Measurements from ENCODE around the gene ZNF43. TPM values are rescaled to one million over a fixed set of nuclear protein-coding genes. Genes with fewer than 3 reads are reported as not detected.

Gene ZNF43
- total and polyA plus RNA-seq, 9 donors, result 6.8 to 16.7 (median 12.0) TPM

DNA sequence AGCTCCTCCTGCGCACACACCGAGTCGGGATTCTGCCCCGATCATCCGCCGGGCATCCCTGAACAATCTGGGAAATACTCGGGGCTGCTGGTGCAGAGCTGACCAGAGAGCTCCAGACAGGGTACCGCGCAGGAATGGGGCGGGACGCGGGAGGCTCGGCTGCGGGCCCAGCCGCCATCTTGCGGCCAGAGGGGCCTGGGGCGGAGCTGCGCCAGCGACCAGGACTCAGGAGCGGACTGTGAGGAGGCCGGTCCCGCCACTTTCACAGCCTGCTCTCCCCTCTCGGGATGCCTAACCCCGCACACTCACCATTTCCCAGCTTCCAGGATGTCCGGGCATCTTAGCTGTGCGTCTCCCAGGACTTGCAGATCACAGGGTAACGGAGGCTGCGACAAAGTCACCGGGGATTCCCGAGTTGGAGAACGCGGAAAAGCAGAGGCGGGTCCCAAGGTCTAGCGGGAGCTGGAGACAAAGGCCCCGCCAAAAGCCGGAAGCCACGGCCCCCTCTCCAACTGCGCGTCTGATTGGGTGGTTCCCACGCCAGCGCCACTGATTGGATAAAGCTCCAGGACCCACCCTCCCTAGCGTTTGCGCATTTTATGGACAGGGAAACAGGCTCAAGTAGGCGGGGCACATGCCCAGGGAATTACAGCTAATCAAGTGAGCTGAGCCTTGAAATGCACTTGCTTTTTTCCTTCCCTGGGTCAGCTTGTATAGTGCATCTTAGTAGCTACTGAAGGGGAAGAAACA is 15.8 kb upstream of the ZNF43 start:
- no peaks in the 10 kb centered on the region for H3K9me3 ChIP-seq (replicated peaks; ENCODE audit: control insufficient read depth, low read depth, low read length)
- peak overlapping the region; percentile 97 for H3K27ac ChIP-seq (ENCODE audit: low read length)
- DNase-seq, result peak; percentile 99
- peak overlapping the region; percentile 84 for H3K4me3 ChIP-seq (ENCODE audit: low read length)
- H3K4me1 ChIP-seq (ENCODE audit: control insufficient read depth, insufficient read depth, low read length), result peaks cover 11% of the 10 kb centered on the region
- peaks cover 23% of the 10 kb centered on the region for H3K36me3 ChIP-seq (ENCODE audit: control insufficient read depth, insufficient read depth, low read length)
- 0% methylated on average over 42 of the region's 44 CpGs for WGBS (ENCODE audit: insufficient coverage)
- peaks cover 3% of the 10 kb centered on the region for H3K27me3 ChIP-seq (ENCODE audit: control insufficient read depth, insufficient read depth, low read length)

DNA sequence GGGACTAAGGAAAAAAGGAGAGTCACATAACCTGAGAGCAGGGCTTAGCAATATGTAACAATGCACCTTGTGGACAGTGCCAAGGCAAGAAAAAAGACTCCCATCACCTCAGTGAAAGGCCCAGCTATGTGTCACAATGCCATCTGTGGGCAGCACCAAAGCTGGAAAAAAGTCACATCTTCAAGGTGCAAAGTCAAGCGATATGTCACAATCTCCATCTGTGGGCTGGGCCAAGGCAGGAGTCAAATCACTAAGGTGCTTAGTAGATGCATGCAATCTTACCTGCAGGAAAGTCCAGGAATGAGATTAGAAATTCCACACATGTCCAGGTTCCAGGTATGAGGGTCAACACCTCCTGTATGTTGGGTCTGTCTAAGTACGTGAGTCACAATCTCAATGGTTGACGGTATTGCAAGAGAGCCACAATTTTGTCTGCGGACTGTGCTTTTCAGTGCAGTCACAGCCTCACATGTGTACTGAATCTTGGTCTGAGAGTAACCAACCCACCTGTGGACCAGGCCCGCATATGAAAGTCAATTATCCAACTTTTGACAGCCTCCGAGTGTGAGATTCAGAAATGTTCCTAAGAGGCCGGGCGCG is 14.8 kb upstream of the ZNF43 start:
- Histone ChIP-seq H3K4me1 (ENCODE audit: control insufficient read depth, insufficient read depth, low read length) (peaks cover 11% of the 10 kb centered on the region), H3K36me3 (ENCODE audit: control insufficient read depth, insufficient read depth, low read length) (peaks cover 25% of the 10 kb centered on the region), H3K27ac (ENCODE audit: low read length) (peak overlapping the region; percentile 97), H3K9me3 (replicated peaks; ENCODE audit: control insufficient read depth, low read depth, low read length) (no peaks in the 10 kb centered on the region), H3K4me3 (ENCODE audit: low read length) (peak overlapping the region; percentile 84), H3K27me3 (ENCODE audit: control insufficient read depth, insufficient read depth, low read length) (no peaks in the 10 kb centered on the region)
- WGBS (ENCODE audit: insufficient coverage), result 57% methylated on average over 4 of the region's 9 CpGs
- no peak for DNase-seq

DNA sequence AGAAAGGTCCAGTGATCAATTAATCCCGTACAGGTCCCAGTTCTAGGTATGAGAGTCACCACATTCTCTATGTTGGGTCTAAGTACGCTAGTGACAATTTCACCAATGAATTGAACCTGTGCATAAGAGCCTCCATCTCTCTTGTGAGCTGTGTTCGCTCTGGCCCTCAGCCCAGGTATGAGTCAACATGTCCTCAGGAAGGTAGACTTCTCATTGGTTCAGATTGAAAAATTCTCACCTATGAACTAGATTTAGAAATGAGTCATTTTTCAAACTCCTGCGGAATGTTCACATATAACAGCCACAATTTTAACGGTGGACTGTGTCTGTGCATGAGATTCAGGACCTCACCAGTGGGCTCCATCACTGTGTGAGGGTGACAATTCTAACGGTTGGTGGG is 12.7 kb upstream of the ZNF43 start:
- Histone ChIP-seq H3K9me3 (replicated peaks; ENCODE audit: control insufficient read depth, low read depth, low read length) (no peaks in the 10 kb centered on the region), H3K27ac (ENCODE audit: low read length) (no peak overlapping the region), H3K4me3 (ENCODE audit: low read length) (no peak overlapping the region), H3K4me1 (ENCODE audit: control insufficient read depth, insufficient read depth, low read length) (peaks cover 11% of the 10 kb centered on the region), H3K27me3 (ENCODE audit: control insufficient read depth, insufficient read depth, low read length) (no peaks in the 10 kb centered on the region), H3K36me3 (ENCODE audit: control insufficient read depth, insufficient read depth, low read length) (peaks cover 35% of the 10 kb centered on the region)
- WGBS (ENCODE audit: insufficient coverage), result 80% methylated on average over 1 of the region's 6 CpGs
- DNase-seq, result no peak

GRCh38 chr19:21843081-21843480 is 7.1 kb upstream of the ZNF43 start:
- H3K4me3 ChIP-seq (ENCODE audit: low read length), result no peak overlapping the region
- no peak overlapping the region for H3K27ac ChIP-seq (ENCODE audit: low read length)
- no peaks in the 10 kb centered on the region for H3K27me3 ChIP-seq (ENCODE audit: control insufficient read depth, insufficient read depth, low read length)
- H3K9me3 ChIP-seq (replicated peaks; ENCODE audit: control insufficient read depth, low read depth, low read length), result no peaks in the 10 kb centered on the region
- 94% methylated on average over 2 of the region's 5 CpGs for WGBS (ENCODE audit: insufficient coverage)
- no peak for DNase-seq
- H3K36me3 ChIP-seq (ENCODE audit: control insufficient read depth, insufficient read depth, low read length), result peaks cover 60% of the 10 kb centered on the region
- no peaks in the 10 kb centered on the region for H3K4me1 ChIP-seq (ENCODE audit: control insufficient read depth, insufficient read depth, low read length)

GRCh38 chr19:21841488-21842097 is 5.6 kb upstream of the ZNF43 start:
- Histone ChIP-seq H3K36me3 (ENCODE audit: control insufficient read depth, insufficient read depth, low read length) (peaks cover 55% of the 10 kb centered on the region), H3K27ac (ENCODE audit: low read length) (no peak overlapping the region), H3K4me3 (ENCODE audit: low read length) (no peak overlapping the region), H3K9me3 (replicated peaks; ENCODE audit: control insufficient read depth, low read depth, low read length) (no peaks in the 10 kb centered on the region), H3K4me1 (ENCODE audit: control insufficient read depth, insufficient read depth, low read length) (peaks cover under 1% of the 10 kb centered on the region), H3K27me3 (ENCODE audit: control insufficient read depth, insufficient read depth, low read length) (no peaks in the 10 kb centered on the region)
- no CpG with 5 or more reads among the region's 1 CpG for WGBS (ENCODE audit: insufficient coverage)
- DNase-seq, result no peak

DNA sequence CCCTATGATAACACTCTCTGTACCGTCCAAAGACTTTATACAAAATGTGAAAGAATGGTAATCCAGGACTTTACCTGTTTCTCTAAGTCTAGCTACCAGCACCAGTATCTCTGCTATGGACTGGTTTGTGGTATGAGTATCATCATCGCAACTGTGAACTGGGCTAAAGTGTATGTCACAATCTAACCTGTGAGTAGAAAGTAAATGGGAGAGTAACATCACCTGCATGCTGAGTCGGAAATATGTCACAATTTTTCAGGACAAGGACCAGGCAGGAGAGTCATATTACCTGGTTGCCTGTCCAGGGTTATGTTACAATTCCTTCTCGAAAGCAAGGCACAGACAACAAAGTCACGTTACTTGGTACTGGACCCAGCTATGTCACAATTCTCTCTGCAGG is 5.1 kb upstream of the ZNF43 start:
- Histone ChIP-seq H3K27me3 (ENCODE audit: control insufficient read depth, insufficient read depth, low read length) (no peaks in the 10 kb centered on the region), H3K9me3 (replicated peaks; ENCODE audit: control insufficient read depth, low read depth, low read length) (no peaks in the 10 kb centered on the region), H3K4me3 (ENCODE audit: low read length) (no peak overlapping the region), H3K36me3 (ENCODE audit: control insufficient read depth, insufficient read depth, low read length) (peaks cover 54% of the 10 kb centered on the region), H3K27ac (ENCODE audit: low read length) (no peak overlapping the region), H3K4me1 (ENCODE audit: control insufficient read depth, insufficient read depth, low read length) (peaks cover 6% of the 10 kb centered on the region)
- DNase-seq, result no peak
- WGBS (ENCODE audit: insufficient coverage), result 96% methylated on average over 3 of the region's 5 CpGs

- Histone ChIP-seq H3K4me1 (ENCODE audit: control insufficient read depth, insufficient read depth, low read length) (peaks cover 6% of the 10 kb centered on the region), H3K27me3 (ENCODE audit: control insufficient read depth, insufficient read depth, low read length) (no peaks in the 10 kb centered on the region), H3K36me3 (ENCODE audit: control insufficient read depth, insufficient read depth, low read length) (peaks cover 49% of the 10 kb centered on the region), H3K27ac (ENCODE audit: low read length) (no peak overlapping the region), H3K4me3 (ENCODE audit: low read length) (no peak overlapping the region), H3K9me3 (replicated peaks; ENCODE audit: control insufficient read depth, low read depth, low read length) (no peaks in the 10 kb centered on the region)
- no peak for DNase-seq
- 100% methylated on average over 1 of the region's 1 CpG for WGBS (ENCODE audit: insufficient coverage)
These were observed 4.0 kb upstream of the ZNF43 start for GRCh38 chr19:21839976-21840375.

- no peak for DNase-seq
- H3K27me3 ChIP-seq (ENCODE audit: control insufficient read depth, insufficient read depth, low read length), result no peaks in the 10 kb centered on the region
- H3K9me3 ChIP-seq (replicated peaks; ENCODE audit: control insufficient read depth, low read depth, low read length), result peaks cover 5% of the 10 kb centered on the region
- H3K4me3 ChIP-seq (ENCODE audit: low read length), result no peak overlapping the region
- no CpG with 5 or more reads among the region's 4 CpGs for WGBS (ENCODE audit: insufficient coverage)
- peaks cover 44% of the 10 kb centered on the region for H3K36me3 ChIP-seq (ENCODE audit: control insufficient read depth, insufficient read depth, low read length)
- no peak overlapping the region for H3K27ac ChIP-seq (ENCODE audit: low read length)
- H3K4me1 ChIP-seq (ENCODE audit: control insufficient read depth, insufficient read depth, low read length), result peaks cover 6% of the 10 kb centered on the region
These were observed 2.7 kb upstream of the ZNF43 start for GRCh38 chr19:21838646-21839045.

DNA sequence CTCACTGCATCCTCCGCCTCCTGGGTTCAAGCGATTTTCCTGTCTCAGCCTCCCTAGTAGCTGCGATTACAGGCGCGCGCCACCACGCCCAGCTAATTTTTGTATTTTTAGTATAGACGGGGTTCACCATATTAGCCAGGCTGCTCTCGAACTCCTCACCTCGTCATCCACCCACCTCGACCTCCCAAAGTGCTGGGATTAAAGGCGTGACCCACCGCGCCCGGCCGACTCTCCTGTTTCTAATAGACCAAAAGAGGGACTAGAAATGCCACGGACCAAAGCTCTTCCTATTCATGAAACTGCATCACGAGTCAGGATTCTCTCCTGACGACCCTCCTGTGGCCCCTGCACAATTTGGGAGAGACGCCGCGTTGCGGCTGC is 563 bp downstream of the ZNF43 start:
- H3K4me1 ChIP-seq (ENCODE audit: control insufficient read depth, insufficient read depth, low read length), result peaks cover 6% of the 10 kb centered on the region
- H3K9me3 ChIP-seq (replicated peaks; ENCODE audit: control insufficient read depth, low read depth, low read length), result peaks cover 26% of the 10 kb centered on the region
- H3K27me3 ChIP-seq (ENCODE audit: control insufficient read depth, insufficient read depth, low read length), result no peaks in the 10 kb centered on the region
- peaks cover 16% of the 10 kb centered on the region for H3K36me3 ChIP-seq (ENCODE audit: control insufficient read depth, insufficient read depth, low read length)
- no peak for DNase-seq
- peak overlapping the region; percentile 71 for H3K4me3 ChIP-seq (ENCODE audit: low read length)
- WGBS (ENCODE audit: insufficient coverage), result under 1% methylated on average over 15 of the region's 23 CpGs
- H3K27ac ChIP-seq (ENCODE audit: low read length), result peak overlapping the region; percentile 92

DNA sequence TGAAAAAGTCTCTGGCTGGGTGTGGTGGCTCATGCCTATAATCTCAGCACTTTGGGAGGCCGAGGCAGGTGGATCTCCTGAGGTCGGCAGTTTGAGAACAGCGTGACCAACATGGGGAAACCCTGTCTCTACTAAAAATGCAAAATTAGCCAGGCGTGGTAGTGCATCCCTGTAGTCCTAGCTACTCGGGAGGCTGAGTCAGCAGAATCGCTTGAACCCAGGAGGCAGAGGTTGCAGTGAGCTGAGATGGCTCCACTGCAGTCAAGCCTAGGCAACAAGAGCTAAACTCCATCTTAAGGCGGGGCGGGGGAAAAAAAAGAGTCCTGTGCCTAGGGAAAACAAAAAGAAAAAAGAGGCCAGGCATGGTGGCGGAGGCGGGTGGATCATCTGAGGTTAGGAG is 2.2 kb downstream of the ZNF43 start:
- Histone ChIP-seq H3K27ac (ENCODE audit: low read length) (no peak overlapping the region), H3K36me3 (ENCODE audit: control insufficient read depth, insufficient read depth, low read length) (peaks cover 6% of the 10 kb centered on the region), H3K9me3 (replicated peaks; ENCODE audit: control insufficient read depth, low read depth, low read length) (peaks cover 30% of the 10 kb centered on the region), H3K27me3 (ENCODE audit: control insufficient read depth, insufficient read depth, low read length) (no peaks in the 10 kb centered on the region), H3K4me3 (ENCODE audit: low read length) (no peak overlapping the region), H3K4me1 (ENCODE audit: control insufficient read depth, insufficient read depth, low read length) (peaks cover 6% of the 10 kb centered on the region)
- no peak for DNase-seq
- WGBS (ENCODE audit: insufficient coverage), result 89% methylated on average over 7 of the region's 10 CpGs
